Measurements from ENCODE around the gene IGF2R.
"Not testable (repeated sequence)": the region's sequence is repeated elsewhere in the genome, so short reads cannot be mapped to it uniquely, and the experiment has no call there.

Gene IGF2R

GRCh38 chr6:160077526-160077925, 108.6 kb downstream of the IGF2R start:
- no peak for DNase-seq (ENCODE audit: low spot score)

- DNase-seq (ENCODE audit: low spot score) = no peak
These were observed 110.2 kb downstream of the IGF2R start for GRCh38 chr6:160078883-160079685.

- DNase-seq (ENCODE audit: low spot score) = no peak
These were observed 110.8 kb downstream of the IGF2R start for GRCh38 chr6:160079686-160080043.

GRCh38 chr6:160080097-160080496, 111.2 kb downstream of the IGF2R start:
- DNase-seq (ENCODE audit: low spot score) = no peak

GRCh38 chr6:160081398-160081797, 112.5 kb downstream of the IGF2R start:
- no peak for DNase-seq (ENCODE audit: low spot score)

- DNase-seq (ENCODE audit: low spot score) = no peak
These were observed 113.7 kb downstream of the IGF2R start for GRCh38 chr6:160082627-160083026.

GRCh38 chr6:160084198-160084776, 115.4 kb downstream of the IGF2R start:
- DNase-seq (ENCODE audit: low spot score) = no peak

GRCh38 chr6:160085226-160085625, 116.3 kb downstream of the IGF2R start:
- DNase-seq (ENCODE audit: low spot score) = no peak

GRCh38 chr6:160085713-160086505, 117.0 kb downstream of the IGF2R start:
- no peak for DNase-seq (ENCODE audit: low spot score)

GRCh38 chr6:160086754-160087153, 117.9 kb downstream of the IGF2R start:
- no peak for DNase-seq (ENCODE audit: low spot score)

- peak; percentile 33 for DNase-seq (ENCODE audit: low spot score)
These were observed 119.3 kb downstream of the IGF2R start for GRCh38 chr6:160088069-160088783.

GRCh38 chr6:160088784-160089533, 120.1 kb downstream of the IGF2R start:
- no peak for DNase-seq (ENCODE audit: low spot score)

GRCh38 chr6:160089534-160089897, 120.6 kb downstream of the IGF2R start:
- DNase-seq (ENCODE audit: low spot score) = no peak

- not testable (repeated sequence) for DNase-seq (ENCODE audit: low spot score)
These were observed 121.8 kb downstream of the IGF2R start for GRCh38 chr6:160090442-160091239.

- DNase-seq (ENCODE audit: low spot score) = not testable (repeated sequence)
These were observed 123.3 kb downstream of the IGF2R start for GRCh38 chr6:160092176-160092575.

- no peak for DNase-seq (ENCODE audit: low spot score)
These were observed 123.7 kb downstream of the IGF2R start for GRCh38 chr6:160092602-160093001.

- DNase-seq (ENCODE audit: low spot score) = no peak
These were observed 124.2 kb downstream of the IGF2R start for GRCh38 chr6:160093061-160093460.

GRCh38 chr6:160093946-160094345, 125.1 kb downstream of the IGF2R start:
- DNase-seq (ENCODE audit: low spot score) = no peak

- no peak for DNase-seq (ENCODE audit: low spot score)
These were observed 126.4 kb downstream of the IGF2R start for GRCh38 chr6:160095146-160095845.
